ENCODE results near the gene CCDC121. TPM values are rescaled to one million over a fixed set of nuclear protein-coding genes. Genes with fewer than 3 reads are reported as not detected.
"Not testable (repeated sequence)": the region's sequence is repeated elsewhere in the genome, so short reads cannot be mapped to it uniquely, and the experiment has no call there.

CCDC121 gene
- polyA plus RNA-seq, 1 donor (not counting 4 experiments of a cell fraction or from before 2014, with no cell fraction given): 1.1 TPM

DNA sequence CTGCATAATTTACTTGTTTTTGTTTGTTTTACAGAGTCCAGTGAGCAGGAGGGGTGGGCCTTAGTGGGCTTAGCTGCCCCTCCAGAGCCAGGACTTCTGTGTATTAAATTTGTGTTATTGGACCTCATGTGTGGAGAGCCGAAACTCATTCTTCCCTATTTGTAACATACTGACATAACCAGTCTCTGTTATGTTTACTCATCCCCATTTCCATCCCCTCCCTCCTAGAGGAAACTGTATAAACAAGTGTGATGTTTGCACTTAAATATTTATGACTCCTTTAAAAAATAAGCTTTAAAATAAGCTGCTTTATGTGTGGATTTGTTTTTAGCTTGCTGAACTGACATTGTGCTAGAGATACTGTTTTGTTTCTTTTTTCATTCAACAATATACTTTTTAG lies 32.2 kb downstream of the CCDC121 start:
- FAIRE-seq (no peak), DNase-seq (ENCODE audit: low read depth, low spot score) (no peak)
- Histone ChIP-seq H3K27me3 (ENCODE audit: control insufficient read depth, extremely low read depth, insufficient read depth, low read length) (no peaks in the 10 kb centered on the region), H3K4me1 (ENCODE audit: control insufficient read depth, extremely low read depth, insufficient read depth, low read length) (peaks cover 6% of the 10 kb centered on the region), H3K9me1 (ENCODE audit: control insufficient read depth, extremely low read depth, insufficient read depth, low read length) (peaks cover 2% of the 10 kb centered on the region), H3K9ac (ENCODE audit: control insufficient read depth, extremely low read depth, insufficient read depth, low read length) (no peak overlapping the region), H3K9me3 (ENCODE audit: control insufficient read depth, low read depth, low read length) (no peaks in the 10 kb centered on the region), H2AFZ (ENCODE audit: control insufficient read depth, low read length) (no peak overlapping the region), H4K20me1 (ENCODE audit: control insufficient read depth, extremely low read depth, insufficient read depth, low read length) (no peaks in the 10 kb centered on the region), H3K79me2 (ENCODE audit: control insufficient read depth, insufficient read depth, low read length) (peaks cover 70% of the 10 kb centered on the region), H3K4me2 (ENCODE audit: control insufficient read depth, extremely low read depth, insufficient read depth, low read depth, low read length) (no peak overlapping the region), H3K4me3 (ENCODE audit: control insufficient read depth in 2 of 3, extremely low read depth in 1 of 3, insufficient read depth in 2 of 3, low read depth in 1 of 3, low read length in 3 of 3) (no peak overlapping the region), H3K36me3 (ENCODE audit: control insufficient read depth in 2 of 2, extremely low read depth in 1 of 2, insufficient read depth in 2 of 2, low read length in 2 of 2) (peaks cover 4 to 6% of the 10 kb centered on the region in 2 experiments), H3K27ac (ENCODE audit: control insufficient read depth, insufficient read depth, low read length) (no peak overlapping the region)
- dilution Hi-C loops (cut with MboI; ENCODE audit: extremely low pct_ligation_motif_present, low sequenced_read_pairs): no loop called here
- no peak for TF ChIP-seq EZH2 (IDR thresholded peaks at IDR 0.05; ENCODE audit: low read length)
- TF ChIP-seq, protein P1, sequence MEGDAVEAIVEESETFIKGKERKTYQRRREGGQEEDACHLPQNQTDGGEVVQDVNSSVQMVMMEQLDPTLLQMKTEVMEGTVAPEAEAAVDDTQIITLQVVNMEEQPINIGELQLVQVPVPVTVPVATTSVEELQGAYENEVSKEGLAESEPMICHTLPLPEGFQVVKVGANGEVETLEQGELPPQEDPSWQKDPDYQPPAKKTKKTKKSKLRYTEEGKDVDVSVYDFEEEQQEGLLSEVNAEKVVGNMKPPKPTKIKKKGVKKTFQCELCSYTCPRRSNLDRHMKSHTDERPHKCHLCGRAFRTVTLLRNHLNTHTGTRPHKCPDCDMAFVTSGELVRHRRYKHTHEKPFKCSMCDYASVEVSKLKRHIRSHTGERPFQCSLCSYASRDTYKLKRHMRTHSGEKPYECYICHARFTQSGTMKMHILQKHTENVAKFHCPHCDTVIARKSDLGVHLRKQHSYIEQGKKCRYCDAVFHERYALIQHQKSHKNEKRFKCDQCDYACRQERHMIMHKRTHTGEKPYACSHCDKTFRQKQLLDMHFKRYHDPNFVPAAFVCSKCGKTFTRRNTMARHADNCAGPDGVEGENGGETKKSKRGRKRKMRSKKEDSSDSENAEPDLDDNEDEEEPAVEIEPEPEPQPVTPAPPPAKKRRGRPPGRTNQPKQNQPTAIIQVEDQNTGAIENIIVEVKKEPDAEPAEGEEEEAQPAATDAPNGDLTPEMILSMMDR (optimal IDR thresholded peaks at IDR 0.05 in 1 of 3, IDR thresholded peaks at IDR 0.05 in 1 of 3, conservative IDR thresholded peaks at IDR 0.05 in 1 of 3; ENCODE audit: extremely low read depth in 1 of 3, insufficient read depth in 2 of 3, low read length in 3 of 3): no peak

DNA sequence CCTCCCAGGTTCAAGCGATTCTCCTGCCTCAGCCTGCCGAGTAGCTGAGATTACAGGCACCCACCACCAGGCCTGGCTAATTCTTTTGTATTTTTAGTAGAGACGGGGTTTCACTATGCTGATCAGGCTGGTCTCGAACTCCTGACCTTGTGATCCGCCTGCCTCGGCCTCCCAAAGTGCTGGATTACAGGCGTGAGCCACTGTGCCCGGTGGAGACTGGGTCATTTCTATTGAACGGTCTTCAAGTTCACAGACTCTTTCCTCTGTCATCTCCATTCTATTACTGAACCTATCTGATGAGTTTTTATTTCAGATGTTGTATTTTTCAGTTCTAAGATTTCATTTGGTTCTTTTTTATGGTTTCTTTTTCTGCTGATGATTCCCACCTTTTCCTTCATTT lies 33.4 kb downstream of the CCDC121 start:
- H3K27me3 ChIP-seq (ENCODE audit: control insufficient read depth, extremely low read depth, insufficient read depth, low read length); H3K36me3 ChIP-seq (ENCODE audit: control insufficient read depth in 2 of 2, extremely low read depth in 1 of 2, insufficient read depth in 2 of 2, low read length in 2 of 2); H3K4me2 ChIP-seq (ENCODE audit: control insufficient read depth, extremely low read depth, insufficient read depth, low read depth, low read length); H2AFZ ChIP-seq (ENCODE audit: control insufficient read depth, low read length); FAIRE-seq; H3K4me1 ChIP-seq (ENCODE audit: control insufficient read depth, extremely low read depth, insufficient read depth, low read length); H3K9me3 ChIP-seq (ENCODE audit: control insufficient read depth, low read depth, low read length); DNase-seq (ENCODE audit: low read depth, low spot score); H3K9me1 ChIP-seq (ENCODE audit: control insufficient read depth, extremely low read depth, insufficient read depth, low read length); H3K4me3 ChIP-seq (ENCODE audit: control insufficient read depth in 2 of 3, extremely low read depth in 1 of 3, insufficient read depth in 2 of 3, low read depth in 1 of 3, low read length in 3 of 3); dilution Hi-C loops (cut with MboI; ENCODE audit: extremely low pct_ligation_motif_present, low sequenced_read_pairs); H3K27ac ChIP-seq (ENCODE audit: control insufficient read depth, insufficient read depth, low read length); H4K20me1 ChIP-seq (ENCODE audit: control insufficient read depth, extremely low read depth, insufficient read depth, low read length); H3K9ac ChIP-seq (ENCODE audit: control insufficient read depth, extremely low read depth, insufficient read depth, low read length): not testable (repeated sequence)
- H3K79me2 ChIP-seq (ENCODE audit: control insufficient read depth, insufficient read depth, low read length): peaks cover 82% of the 10 kb centered on the region

DNA sequence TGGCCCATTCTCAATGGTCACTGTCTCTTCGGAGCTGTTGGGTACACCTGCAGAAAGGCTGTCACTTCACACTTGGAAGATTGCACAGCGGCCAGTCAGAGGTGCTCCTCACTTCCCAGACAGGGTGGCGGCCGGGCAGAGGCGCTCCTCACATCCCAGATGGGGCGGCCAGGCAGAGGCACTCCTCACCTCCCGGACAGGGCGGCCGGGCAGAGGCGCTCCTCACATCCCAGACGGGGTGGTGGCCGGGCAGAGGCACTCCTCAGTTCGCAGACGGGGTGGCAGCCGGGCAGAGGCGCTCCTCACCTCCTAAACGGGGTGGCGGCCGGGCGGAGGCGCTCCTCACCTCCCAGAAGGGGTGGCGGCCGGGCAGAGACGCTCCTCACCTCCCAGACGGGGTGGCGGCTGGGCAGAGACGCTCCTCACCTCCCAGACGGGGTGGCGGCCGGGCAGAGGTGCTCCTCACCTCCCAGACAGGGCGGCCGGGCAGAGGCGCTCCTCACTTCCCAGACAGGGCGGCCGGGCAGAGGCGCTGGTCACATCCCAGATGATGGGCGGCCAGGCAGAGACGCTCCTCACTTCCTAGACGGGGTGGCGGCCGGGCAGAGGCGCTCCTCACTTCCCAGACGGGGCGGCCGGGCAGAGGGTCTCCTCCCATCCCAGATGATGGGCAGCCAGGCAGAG lies 34.6 kb downstream of the CCDC121 start:
- H3K4me2 ChIP-seq (ENCODE audit: control insufficient read depth, extremely low read depth, insufficient read depth, low read depth, low read length); H4K20me1 ChIP-seq (ENCODE audit: control insufficient read depth, extremely low read depth, insufficient read depth, low read length); FAIRE-seq; H3K4me3 ChIP-seq (ENCODE audit: control insufficient read depth in 2 of 3, extremely low read depth in 1 of 3, insufficient read depth in 2 of 3, low read depth in 1 of 3, low read length in 3 of 3); H3K9ac ChIP-seq (ENCODE audit: control insufficient read depth, extremely low read depth, insufficient read depth, low read length); H3K36me3 ChIP-seq (ENCODE audit: control insufficient read depth in 2 of 2, extremely low read depth in 1 of 2, insufficient read depth in 2 of 2, low read length in 2 of 2); dilution Hi-C loops (cut with MboI; ENCODE audit: extremely low pct_ligation_motif_present, low sequenced_read_pairs); H3K27ac ChIP-seq (ENCODE audit: control insufficient read depth, insufficient read depth, low read length); H3K9me1 ChIP-seq (ENCODE audit: control insufficient read depth, extremely low read depth, insufficient read depth, low read length); H2AFZ ChIP-seq (ENCODE audit: control insufficient read depth, low read length); H3K9me3 ChIP-seq (ENCODE audit: control insufficient read depth, low read depth, low read length); DNase-seq (ENCODE audit: low read depth, low spot score); H3K27me3 ChIP-seq (ENCODE audit: control insufficient read depth, extremely low read depth, insufficient read depth, low read length); H3K4me1 ChIP-seq (ENCODE audit: control insufficient read depth, extremely low read depth, insufficient read depth, low read length): not testable (repeated sequence)
- H3K79me2 ChIP-seq (ENCODE audit: control insufficient read depth, insufficient read depth, low read length): peaks cover 87% of the 10 kb centered on the region

All from keratinocyte (primary cell).